ENCODE measurements around the gene TCIRG1.

GRCh38 chr11:68025047-68025446 lies 13.8 kb upstream of the TCIRG1 start:
- no peak for TF ChIP-seq TAF1 (IDR thresholded peaks at IDR 0.05; ENCODE audit: low read depth, low read length)
- TF ChIP-seq POLR2A (IDR thresholded peaks at IDR 0.05; ENCODE audit: low read depth, low read length) = no peak
- no peak for TF ChIP-seq POLR2AphosphoS5 (IDR thresholded peaks at IDR 0.05; ENCODE audit: low read depth, low read length)

Data from GM12891 (cell line).